ENCODE results near the gene CDC27.

The CDC27 gene

DNA sequence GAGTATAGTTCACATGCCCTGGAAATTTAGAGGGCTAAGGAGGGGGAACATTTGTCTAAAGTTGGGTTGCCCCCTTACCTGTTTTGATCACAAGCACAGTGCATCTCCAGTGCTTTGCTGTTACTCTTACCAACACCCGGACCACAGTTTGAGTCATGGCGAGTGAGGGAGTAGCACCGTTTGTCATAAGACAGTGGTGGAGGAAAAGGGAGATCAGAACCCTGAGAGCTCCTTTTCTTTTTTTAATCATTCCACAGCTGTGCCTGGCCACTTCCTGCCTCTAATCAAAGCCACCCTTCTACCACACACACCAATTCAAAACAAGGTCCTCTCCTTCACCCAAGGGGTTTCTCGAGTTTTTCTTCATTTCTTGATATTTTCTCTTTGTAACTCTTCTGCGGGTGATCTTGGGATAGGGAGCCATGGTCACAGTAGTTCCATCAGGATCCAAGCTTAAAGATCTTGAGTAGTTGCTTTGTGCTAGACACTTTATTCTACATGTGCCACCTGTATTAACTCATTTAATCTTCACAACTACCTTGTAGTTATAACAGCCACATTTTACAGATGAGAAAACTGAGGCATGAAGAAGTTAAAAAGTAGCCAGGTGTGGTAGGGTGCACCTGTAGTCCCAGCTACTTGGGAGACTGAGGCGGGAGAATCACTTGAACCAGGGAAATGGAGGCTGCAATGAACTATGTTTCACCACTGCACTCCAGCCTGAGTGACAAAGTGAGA is 15.1 kb upstream of the CDC27 start:
- no peak for TF ChIP-seq SIN3A (IDR thresholded peaks at IDR 0.05; ENCODE audit: borderline replicate concordance, insufficient read depth, low read length)
- TF ChIP-seq POLR2AphosphoS5 (IDR thresholded peaks at IDR 0.05; ENCODE audit: low read depth, low read length): no peak
- no peak for TF ChIP-seq TAF1 (IDR thresholded peaks at IDR 0.05; ENCODE audit: borderline replicate concordance, insufficient read depth, low read length)
- TF ChIP-seq FOXP2 (optimal IDR thresholded peaks at IDR 0.05; ENCODE audit: borderline replicate concordance, extremely low read depth, extremely low read length, insufficient read depth): no peak
- TF ChIP-seq, protein P1, sequence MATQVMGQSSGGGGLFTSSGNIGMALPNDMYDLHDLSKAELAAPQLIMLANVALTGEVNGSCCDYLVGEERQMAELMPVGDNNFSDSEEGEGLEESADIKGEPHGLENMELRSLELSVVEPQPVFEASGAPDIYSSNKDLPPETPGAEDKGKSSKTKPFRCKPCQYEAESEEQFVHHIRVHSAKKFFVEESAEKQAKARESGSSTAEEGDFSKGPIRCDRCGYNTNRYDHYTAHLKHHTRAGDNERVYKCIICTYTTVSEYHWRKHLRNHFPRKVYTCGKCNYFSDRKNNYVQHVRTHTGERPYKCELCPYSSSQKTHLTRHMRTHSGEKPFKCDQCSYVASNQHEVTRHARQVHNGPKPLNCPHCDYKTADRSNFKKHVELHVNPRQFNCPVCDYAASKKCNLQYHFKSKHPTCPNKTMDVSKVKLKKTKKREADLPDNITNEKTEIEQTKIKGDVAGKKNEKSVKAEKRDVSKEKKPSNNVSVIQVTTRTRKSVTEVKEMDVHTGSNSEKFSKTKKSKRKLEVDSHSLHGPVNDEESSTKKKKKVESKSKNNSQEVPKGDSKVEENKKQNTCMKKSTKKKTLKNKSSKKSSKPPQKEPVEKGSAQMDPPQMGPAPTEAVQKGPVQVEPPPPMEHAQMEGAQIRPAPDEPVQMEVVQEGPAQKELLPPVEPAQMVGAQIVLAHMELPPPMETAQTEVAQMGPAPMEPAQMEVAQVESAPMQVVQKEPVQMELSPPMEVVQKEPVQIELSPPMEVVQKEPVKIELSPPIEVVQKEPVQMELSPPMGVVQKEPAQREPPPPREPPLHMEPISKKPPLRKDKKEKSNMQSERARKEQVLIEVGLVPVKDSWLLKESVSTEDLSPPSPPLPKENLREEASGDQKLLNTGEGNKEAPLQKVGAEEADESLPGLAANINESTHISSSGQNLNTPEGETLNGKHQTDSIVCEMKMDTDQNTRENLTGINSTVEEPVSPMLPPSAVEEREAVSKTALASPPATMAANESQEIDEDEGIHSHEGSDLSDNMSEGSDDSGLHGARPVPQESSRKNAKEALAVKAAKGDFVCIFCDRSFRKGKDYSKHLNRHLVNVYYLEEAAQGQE (IDR thresholded peaks at IDR 0.05; ENCODE audit: insufficient read depth in 1 of 2, low read depth in 2 of 2, low read length in 2 of 2): no peak

DNA sequence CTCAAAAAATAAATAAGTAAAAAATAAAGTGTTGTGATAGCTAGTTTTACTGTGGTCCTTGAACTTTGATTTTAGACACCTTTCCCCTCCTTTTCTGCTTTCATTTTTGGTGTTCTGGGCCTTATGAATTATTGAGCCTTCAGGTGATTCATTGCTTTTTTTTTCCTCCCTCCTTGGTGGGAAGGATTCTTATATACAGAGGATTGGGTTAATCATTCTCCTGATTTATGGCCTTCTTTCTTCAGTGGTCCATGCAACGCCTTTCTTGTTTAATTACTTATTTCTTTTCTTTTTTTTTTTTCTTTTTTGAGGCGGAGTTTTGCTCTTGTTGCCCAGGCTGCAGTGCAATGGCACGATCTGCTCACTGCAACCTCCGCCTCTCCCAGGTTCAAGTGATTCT is 12.1 kb upstream of the CDC27 start:
- no peak for TF ChIP-seq POLR2AphosphoS5 (IDR thresholded peaks at IDR 0.05; ENCODE audit: low read depth, low read length)
- TF ChIP-seq, protein P1 (IDR thresholded peaks at IDR 0.05; ENCODE audit: insufficient read depth in 1 of 2, low read depth in 2 of 2, low read length in 2 of 2): no peak
- TF ChIP-seq FOXP2 (optimal IDR thresholded peaks at IDR 0.05; ENCODE audit: borderline replicate concordance, extremely low read depth, extremely low read length, insufficient read depth): no peak
- TF ChIP-seq SIN3A (IDR thresholded peaks at IDR 0.05; ENCODE audit: borderline replicate concordance, insufficient read depth, low read length): no peak
- TF ChIP-seq TAF1 (IDR thresholded peaks at IDR 0.05; ENCODE audit: borderline replicate concordance, insufficient read depth, low read length): no peak

DNA sequence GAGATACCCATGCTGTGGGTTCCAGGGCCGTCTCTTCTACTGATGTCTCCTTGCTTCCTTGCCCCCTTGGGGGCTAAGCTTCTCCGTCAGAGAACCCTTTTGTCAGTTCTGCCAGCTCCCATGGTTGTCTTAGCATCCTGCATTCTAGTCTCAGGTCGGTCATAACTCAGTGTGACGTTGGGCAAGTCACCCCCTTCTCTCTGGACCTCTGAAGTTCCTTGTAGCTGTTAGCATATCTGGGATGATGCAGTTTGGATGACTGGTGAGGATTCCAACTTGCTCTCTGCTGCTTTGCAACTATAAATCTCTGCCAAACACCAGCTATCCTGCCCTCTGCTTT is 11.2 kb upstream of the CDC27 start:
- TF ChIP-seq POLR2AphosphoS5 (IDR thresholded peaks at IDR 0.05; ENCODE audit: low read depth, low read length): no peak
- no peak for TF ChIP-seq FOXP2 (optimal IDR thresholded peaks at IDR 0.05; ENCODE audit: borderline replicate concordance, extremely low read depth, extremely low read length, insufficient read depth)
- TF ChIP-seq, protein P1 (IDR thresholded peaks at IDR 0.05; ENCODE audit: insufficient read depth in 1 of 2, low read depth in 2 of 2, low read length in 2 of 2): no peak
- no peak for TF ChIP-seq TAF1 (IDR thresholded peaks at IDR 0.05; ENCODE audit: borderline replicate concordance, insufficient read depth, low read length)
- TF ChIP-seq SIN3A (IDR thresholded peaks at IDR 0.05; ENCODE audit: borderline replicate concordance, insufficient read depth, low read length): no peak

DNA sequence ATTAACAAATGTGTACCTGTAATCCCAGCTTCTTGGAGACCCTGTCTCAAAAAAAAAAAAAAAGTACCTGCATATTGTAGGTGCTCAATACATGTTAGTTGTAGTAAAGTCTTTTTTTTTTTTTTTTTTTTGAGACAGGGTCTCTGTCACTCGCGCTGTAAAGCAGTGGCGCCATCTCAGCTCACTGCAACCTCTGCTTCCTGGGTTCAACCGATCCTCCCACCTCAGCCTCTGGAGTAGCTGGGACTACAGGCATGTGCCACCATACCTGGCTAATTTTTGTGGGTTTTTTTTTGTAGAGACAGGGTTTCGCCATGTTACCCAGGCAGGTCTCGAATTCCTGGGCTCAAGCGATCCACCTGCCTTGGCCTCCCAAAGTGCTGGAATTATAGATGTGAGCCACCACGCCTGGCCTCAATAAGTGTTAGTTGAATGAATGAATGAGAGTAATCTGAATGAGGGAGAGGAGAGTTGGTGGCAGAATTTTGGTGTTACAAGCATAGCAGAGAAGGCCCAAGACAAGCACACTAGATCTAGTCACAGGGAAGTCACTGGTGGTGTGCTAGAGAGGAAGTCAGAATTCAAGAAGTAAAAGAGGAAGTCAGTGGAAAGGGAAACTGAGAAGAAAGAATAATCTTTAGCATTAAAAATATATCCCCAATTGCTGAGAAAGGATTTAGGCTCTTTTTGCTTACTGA is 10.7 kb upstream of the CDC27 start:
- TF ChIP-seq POLR2AphosphoS5 (IDR thresholded peaks at IDR 0.05; ENCODE audit: low read depth, low read length): no peak
- TF ChIP-seq TAF1 (IDR thresholded peaks at IDR 0.05; ENCODE audit: borderline replicate concordance, insufficient read depth, low read length): no peak
- TF ChIP-seq SIN3A (IDR thresholded peaks at IDR 0.05; ENCODE audit: borderline replicate concordance, insufficient read depth, low read length): no peak
- no peak for TF ChIP-seq FOXP2 (optimal IDR thresholded peaks at IDR 0.05; ENCODE audit: borderline replicate concordance, extremely low read depth, extremely low read length, insufficient read depth)
- TF ChIP-seq, protein P1 (IDR thresholded peaks at IDR 0.05; ENCODE audit: insufficient read depth in 1 of 2, low read depth in 2 of 2, low read length in 2 of 2): no peak
